Transverse colon (tissue), 4 donors: Measurements from ENCODE around the gene LYZL4. TPM values are rescaled to one million over a fixed set of nuclear protein-coding genes. Genes with fewer than 3 reads are reported as not detected.

Experiments used
- DNase-seq: peaks from one replicate; pipeline ENCODE4 v3.0.0-alpha.2; 2019
- H3K27ac ChIP-seq, 4 donors: fragments of 200-600 bp; sonication (generic); 2 replicates each; pipeline ENCODE4 v1.5.1; 2016 to 2018; ENCODE audit warnings: inconsistent platforms in 4 of 4
- H3K27me3 ChIP-seq: fragments of 200-600 bp; sonication (generic); 2 replicates; pipeline ENCODE4 v1.5.1; 2017; ENCODE audit warnings: inconsistent platforms
- H3K36me3 ChIP-seq, 4 donors: fragments of 200-600 bp; sonication (generic); 2 replicates each; pipeline ENCODE4 v1.5.1; 2017 to 2019; ENCODE audit warnings: inconsistent platforms in 4 of 4
- H3K4me1 ChIP-seq, 4 donors: fragments of 200-600 bp; sonication (generic); 2 replicates each; pipeline ENCODE4 v1.5.1; 2017 to 2020; ENCODE audit warnings: inconsistent platforms in 4 of 4
- H3K4me3 ChIP-seq, 4 donors: fragments of 200-600 bp; sonication (generic); 1 replicate in 1 of 4; 2 replicates in 3 of 4; pipeline versions ENCODE4 v1.5.1 to v1.6.1; 2017 to 2019; ENCODE audit warnings: inconsistent platforms in 4 of 4
- H3K9me3 ChIP-seq, 2 donors: fragments of 200-600 bp; sonication (generic); 2 replicates each; pipeline ENCODE4 v1.5.1; 2017 to 2019; ENCODE audit warnings: inconsistent platforms in 2 of 2
- EP300 ChIP-seq: sonication (generic); formaldehyde crosslinking; IDR thresholded peaks from one replicate; pipeline ENCODE4 v1.6.1; 2017; ENCODE audit warnings: antibody characterized with exemption, low read depth
- POLR2A ChIP-seq: fragments of 450-650 bp; IDR thresholded peaks from one replicate; pipeline ENCODE4 v1.6.1; 2016; ENCODE audit warnings: antibody characterized with exemption, mild to moderate bottlenecking, moderate library complexity
- POLR2AphosphoS5 ChIP-seq, 3 donors: sonication (generic); formaldehyde crosslinking; IDR thresholded peaks; one replicate each; pipeline ENCODE4 v1.6.1; 2016; ENCODE audit warnings: antibody characterized with exemption in 3 of 3
- WGBS, 2 donors: methylation state at CpG; one replicate each; pipeline ENCODE4 v1.1.5; 2018; ENCODE audit warnings: low coverage in 1 of 2; 5-methylcytosine and 5-hydroxymethylcytosine counted together
- in situ Hi-C, 4 donors: fragments of 200-750 bp; cut with MboI; loops; one replicate each; pipeline versions ENCODE4 v1.15.0 to v1.15.1; 2017; ENCODE audit warnings: low sequenced_read_pairs in 3 of 4, low pct_ligation_motif_present in 1 of 4, low pct_unique_long_range_greater_than_20kb in 1 of 4
- intact Hi-C: fragments of 100-400 bp; cut with DNase I; formaldehyde crosslinking; loops from one replicate; pipeline ENCODE4 v1.15.1; 2023; ENCODE audit warnings: low total_unique reads
- total RNA-seq, 4 donors: library from RNA; depleted of rRNA; stranded (reverse); fragments of >200 nt; gene quantifications; one replicate each; pipeline ENCODE4 v1.1.0, GENCODE V29; 2016
- TF ChIP-seq, protein P1 (sequence below), 5 experiments: fragments of 200-600 bp in 3 of 5; fragments of 450-650 bp in 2 of 5; sonication (generic) in 3 of 5; IDR thresholded peaks; 1 replicate in 2 of 5; 2 replicates in 3 of 5; pipeline ENCODE4 v1.5.1; 2016 to 2017; ENCODE audit warnings: antibody characterized with exemption in 5 of 5, inconsistent platforms in 3 of 5, mild to moderate bottlenecking in 2 of 5, moderate library complexity in 1 of 5

The LYZL4 gene
- total RNA-seq, 4 donors from 2014 or later = not detected

DNA sequence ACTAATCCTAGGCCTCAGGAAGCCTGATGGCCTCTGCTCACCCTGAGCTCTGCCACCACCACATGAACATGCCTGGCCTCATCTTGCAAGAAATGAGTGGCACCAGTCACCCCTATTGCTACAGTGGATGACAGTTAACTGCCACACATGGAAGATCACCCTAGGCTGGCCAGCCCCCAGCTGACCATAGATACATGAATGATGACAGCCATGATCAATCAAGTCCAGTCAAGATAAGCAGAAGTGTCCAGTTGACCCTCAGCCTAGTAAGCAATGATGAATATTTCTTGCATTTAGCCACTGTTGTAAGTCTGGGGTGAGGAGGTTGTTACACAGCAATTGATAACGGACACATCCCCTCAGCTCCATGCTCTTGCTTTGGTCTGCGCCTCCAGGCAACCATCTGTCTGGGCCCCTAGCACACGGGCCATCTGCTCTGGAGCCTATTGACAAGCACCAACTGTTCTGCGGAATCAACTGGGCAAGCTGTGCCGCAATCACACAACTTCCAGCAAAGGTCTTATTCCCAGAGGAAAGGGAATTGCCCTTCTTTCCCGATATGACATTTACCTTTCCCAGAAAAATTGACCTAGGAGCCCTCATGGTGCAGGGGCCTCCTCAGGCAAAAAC, 2.2 kb upstream of the LYZL4 start:
- intact Hi-C loops (no loop called here), in situ Hi-C loops (no loop called here)
- TF ChIP-seq EP300 = no peak
- no peak for TF ChIP-seq POLR2A
- TF ChIP-seq POLR2AphosphoS5 (IDR thresholded peaks at IDR 0.05) = no peak
- TF ChIP-seq, protein P1, sequence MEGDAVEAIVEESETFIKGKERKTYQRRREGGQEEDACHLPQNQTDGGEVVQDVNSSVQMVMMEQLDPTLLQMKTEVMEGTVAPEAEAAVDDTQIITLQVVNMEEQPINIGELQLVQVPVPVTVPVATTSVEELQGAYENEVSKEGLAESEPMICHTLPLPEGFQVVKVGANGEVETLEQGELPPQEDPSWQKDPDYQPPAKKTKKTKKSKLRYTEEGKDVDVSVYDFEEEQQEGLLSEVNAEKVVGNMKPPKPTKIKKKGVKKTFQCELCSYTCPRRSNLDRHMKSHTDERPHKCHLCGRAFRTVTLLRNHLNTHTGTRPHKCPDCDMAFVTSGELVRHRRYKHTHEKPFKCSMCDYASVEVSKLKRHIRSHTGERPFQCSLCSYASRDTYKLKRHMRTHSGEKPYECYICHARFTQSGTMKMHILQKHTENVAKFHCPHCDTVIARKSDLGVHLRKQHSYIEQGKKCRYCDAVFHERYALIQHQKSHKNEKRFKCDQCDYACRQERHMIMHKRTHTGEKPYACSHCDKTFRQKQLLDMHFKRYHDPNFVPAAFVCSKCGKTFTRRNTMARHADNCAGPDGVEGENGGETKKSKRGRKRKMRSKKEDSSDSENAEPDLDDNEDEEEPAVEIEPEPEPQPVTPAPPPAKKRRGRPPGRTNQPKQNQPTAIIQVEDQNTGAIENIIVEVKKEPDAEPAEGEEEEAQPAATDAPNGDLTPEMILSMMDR (IDR thresholded peaks at IDR 0.05) = no peak
- Histone ChIP-seq H3K4me3 (no peak overlapping the region), H3K4me1 (no peaks in the 10 kb centered on the region), H3K27ac (no peak overlapping the region), H3K36me3 (no peaks in the 10 kb centered on the region), H3K27me3 (peaks cover 10% of the 10 kb centered on the region), H3K9me3 (no peaks in the 10 kb centered on the region)
- WGBS, 2 donors = 83% methylated on average over 6 of the region's 6 CpGs; no CpG with 5 or more reads in 1 of the 2 donors
- no peak for DNase-seq

GRCh38 chr3:42411429-42411828, 1.0 kb upstream of the LYZL4 start:
- intact Hi-C loops = no loop called here
- DNase-seq = no peak
- Histone ChIP-seq H3K4me3 (no peak overlapping the region), H3K27ac (no peak overlapping the region), H3K4me1 (no peaks in the 10 kb centered on the region), H3K9me3 (no peaks in the 10 kb centered on the region), H3K36me3 (no peaks in the 10 kb centered on the region), H3K27me3 (peaks cover 10% of the 10 kb centered on the region)
- in situ Hi-C loops = no loop called here
- TF ChIP-seq EP300 (no peak), POLR2AphosphoS5 (IDR thresholded peaks at IDR 0.05) (no peak), POLR2A (no peak)
- TF ChIP-seq, protein P1 (IDR thresholded peaks at IDR 0.05) = no peak
- 85 to 90% methylated on average over 1 of the region's 1 CpG for WGBS, 2 donors

DNA sequence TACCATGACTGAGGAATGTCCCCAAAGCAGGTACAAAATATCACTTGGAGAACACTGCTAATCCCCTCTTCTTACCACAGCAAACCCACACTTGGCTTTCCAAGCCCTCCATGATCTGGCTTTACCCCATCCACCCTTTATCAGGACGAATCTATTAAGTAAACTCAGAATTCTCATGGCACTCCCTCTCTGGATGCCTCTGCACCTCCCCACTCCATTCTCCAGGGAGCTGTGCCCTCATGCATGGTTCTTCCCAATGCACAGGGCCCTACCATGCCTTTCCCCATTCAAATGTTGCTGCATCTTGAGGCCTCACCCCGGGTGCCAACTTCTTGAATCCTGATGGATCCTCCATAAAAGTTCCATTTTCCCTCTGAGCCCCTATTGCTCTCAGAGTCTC, 2.3 kb downstream of the LYZL4 start:
- WGBS, 2 donors = 77 to 80% methylated on average over 1 to 2 of the region's 2 CpGs

DNA sequence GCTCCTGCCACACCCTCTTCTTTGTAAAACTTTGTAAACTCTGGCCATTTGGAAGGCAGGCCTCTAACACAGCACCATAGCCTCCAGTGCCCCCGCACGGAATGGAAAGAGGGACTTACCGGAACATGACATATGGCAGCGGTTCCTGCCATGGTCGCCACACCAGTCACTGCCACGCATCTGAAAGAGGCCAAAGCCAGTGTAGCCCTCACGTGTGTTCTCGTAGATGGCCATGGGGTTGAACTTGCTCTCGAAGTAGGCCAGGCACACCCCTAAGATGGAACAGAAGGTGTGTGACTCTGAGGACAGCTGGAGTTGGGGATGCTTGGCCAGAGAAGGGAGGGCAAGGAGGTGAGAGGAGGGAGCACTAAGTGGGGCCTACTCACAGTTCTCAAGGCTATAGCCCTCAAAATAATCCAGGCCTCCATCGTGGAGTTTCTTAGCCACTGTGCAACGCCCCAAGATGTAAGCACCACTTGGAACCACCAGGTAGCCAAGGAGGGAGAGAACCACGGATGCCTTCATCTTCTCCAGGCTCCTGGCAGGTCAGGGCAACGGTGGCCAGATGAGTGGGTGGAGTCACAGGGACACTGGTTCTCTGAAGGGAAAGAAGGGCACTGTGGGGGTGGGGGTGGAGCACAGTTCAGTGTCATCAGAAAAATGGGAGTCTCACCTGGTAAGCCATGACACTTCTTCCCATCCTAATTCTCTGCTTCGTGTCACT, 3.5 kb downstream of the LYZL4 start:
- WGBS, 2 donors = 82 to 100% methylated on average over 1 to 14 of the region's 14 CpGs
- TF ChIP-seq POLR2A (no peak), EP300 (no peak), POLR2AphosphoS5 (IDR thresholded peaks at IDR 0.05) (no peak)
- TF ChIP-seq, protein P1 (IDR thresholded peaks at IDR 0.05) = no peak
- no peak for DNase-seq

More for the DNA sequence above, 2.3 kb downstream of the LYZL4 start:
- Histone ChIP-seq H3K9me3 (no peaks in the 10 kb centered on the region), H3K4me3 (no peak overlapping the region), H3K4me1 (no peaks in the 10 kb centered on the region), H3K36me3 (no peaks in the 10 kb centered on the region), H3K27me3 (peaks cover under 1% of the 10 kb centered on the region), H3K27ac (no peak overlapping the region)
- intact Hi-C loops (no loop called here), in situ Hi-C loops (no loop called here)
- TF ChIP-seq POLR2AphosphoS5 (IDR thresholded peaks at IDR 0.05) (no peak), POLR2A (no peak), EP300 (no peak)
- TF ChIP-seq, protein P1 (IDR thresholded peaks at IDR 0.05) = no peak
- no peak for DNase-seq

More for the DNA sequence above, 3.5 kb downstream of the LYZL4 start:
- Histone ChIP-seq H3K9me3 (no peaks in the 10 kb centered on the region), H3K4me3 (no peak overlapping the region), H3K27ac (no peak overlapping the region), H3K4me1 (no peaks in the 10 kb centered on the region), H3K36me3 (no peaks in the 10 kb centered on the region), H3K27me3 (no peaks in the 10 kb centered on the region)
- intact Hi-C loops (no loop called here), in situ Hi-C loops (no loop called here)
